RWPE1 (cell line): ENCODE measurements around the gene SERTM2.
"Not testable (repeated sequence)": the region's sequence is repeated elsewhere in the genome, so short reads cannot be mapped to it uniquely, and the experiment has no call there.

ENCODE experiments used
- CTCF ChIA-PET: fragments of 350-600 bp; sonication (Branson Sonifier 250); formaldehyde crosslinking; extraction: SDS; loops from one replicate; lab custom pipeline; 2021; lab: Yijun Ruan, JAX
- POLR2A ChIA-PET: fragments of 400-600 bp; formaldehyde crosslinking; extraction: SDS; loops from one replicate; lab custom pipeline; 2020; ENCODE audit warnings: antibody characterized with exemption; ENCODE audit not compliant: low non-redundant PET; lab: Yijun Ruan, JAX
- DNase-seq: peaks from one replicate; pipeline ENCODE4 v3.0.0; 2012; ENCODE audit warnings: low spot score
- H3K27ac ChIP-seq: fragments of 450-650 bp; 2 replicates; pipeline ENCODE4 v1.5.1; 2017
- CTCF ChIP-seq: fragments of 450-650 bp; conservative IDR thresholded peaks from 2 replicates; pipeline ENCODE4 v1.5.1; 2017; ENCODE audit warnings: low read depth, mild to moderate bottlenecking

SERTM2 gene

DNA sequence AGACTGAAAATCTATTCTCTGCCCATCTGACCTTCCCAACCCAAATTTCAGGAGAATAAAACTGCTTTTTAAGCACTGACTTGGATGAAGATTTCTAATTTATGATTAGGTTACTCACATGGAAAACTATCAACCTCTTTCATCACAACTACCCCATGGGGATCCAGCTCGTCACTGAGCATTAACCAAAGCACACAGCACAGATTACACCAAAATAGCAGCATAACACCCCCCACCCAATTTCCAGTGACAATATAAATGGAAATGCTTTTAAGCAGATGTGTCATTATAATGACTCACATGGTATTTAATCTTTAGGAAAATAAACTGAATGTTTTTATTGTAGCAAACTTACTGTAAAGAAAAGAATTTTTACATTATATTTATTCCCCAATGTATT lies 9.7 kb downstream of the SERTM2 start:
- TF ChIP-seq CTCF = no peak
- POLR2A ChIA-PET = no interaction called here
- no peak for DNase-seq
- CTCF ChIA-PET = no interaction called here
- H3K27ac ChIP-seq = no peak overlapping the region

DNA sequence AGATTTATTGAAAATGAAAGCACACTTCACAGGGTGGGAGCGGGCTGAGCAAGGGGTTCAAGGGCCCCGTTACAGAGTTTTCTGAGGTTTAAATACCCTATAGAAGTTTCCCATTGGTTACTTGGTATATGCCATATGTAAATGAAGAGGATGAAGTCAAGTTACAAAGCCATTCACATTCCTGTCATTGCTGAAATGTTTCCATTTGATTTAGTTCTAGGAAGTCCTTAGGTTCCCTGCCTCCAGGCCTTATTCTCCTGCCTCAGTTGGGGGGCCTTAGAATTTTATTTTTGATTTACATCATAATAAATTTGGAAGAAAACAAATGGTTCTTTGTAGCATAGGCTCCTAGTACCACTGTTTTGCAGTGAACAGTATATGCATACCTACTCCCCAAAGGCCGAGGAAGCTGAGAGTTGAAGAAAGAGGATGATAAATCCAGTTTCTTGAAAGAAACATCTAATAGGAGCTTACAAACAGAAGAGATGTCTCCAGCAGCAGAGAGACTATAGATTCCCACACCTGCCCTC lies 31.8 kb downstream of the SERTM2 start:
- DNase-seq = no peak
- ChIA-PET CTCF (no interaction called here), POLR2A (no interaction called here)
- no peak for TF ChIP-seq CTCF
- no peak overlapping the region for H3K27ac ChIP-seq

DNA sequence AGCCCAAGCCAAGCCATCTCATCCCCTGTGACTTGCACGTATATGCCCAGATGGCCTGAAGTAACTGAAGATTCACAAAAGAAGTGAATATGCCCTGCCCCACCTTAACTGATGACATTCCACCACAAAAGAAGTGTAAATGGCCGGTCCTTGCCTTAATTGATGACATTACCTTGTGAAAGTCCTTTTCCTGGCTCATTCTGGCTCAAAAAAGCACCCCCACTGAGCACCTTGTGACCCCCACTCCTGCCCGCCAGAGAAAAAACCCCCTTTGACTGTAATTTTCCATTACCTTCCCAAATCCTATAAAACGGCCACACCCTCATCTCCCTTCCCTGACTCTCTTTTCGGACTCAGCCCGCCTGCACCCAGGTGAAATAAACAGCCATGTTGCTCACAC lies 37.8 kb downstream of the SERTM2 start:
- POLR2A ChIA-PET, DNase-seq, H3K27ac ChIP-seq, CTCF ChIA-PET: not testable (repeated sequence)

- H3K27ac ChIP-seq = no peak overlapping the region
- no peak for DNase-seq
- no peak for TF ChIP-seq CTCF
- ChIA-PET CTCF (interaction anchor here (0.6 kb wide), 1 partner anchor 965 kb away, joined by 4 read pairs; no protein-coding TSS in a partner anchor), POLR2A (no interaction called here)
Observed at GRCh38 chrX:111555406-111555958, 44.0 kb downstream of the SERTM2 start.

DNA sequence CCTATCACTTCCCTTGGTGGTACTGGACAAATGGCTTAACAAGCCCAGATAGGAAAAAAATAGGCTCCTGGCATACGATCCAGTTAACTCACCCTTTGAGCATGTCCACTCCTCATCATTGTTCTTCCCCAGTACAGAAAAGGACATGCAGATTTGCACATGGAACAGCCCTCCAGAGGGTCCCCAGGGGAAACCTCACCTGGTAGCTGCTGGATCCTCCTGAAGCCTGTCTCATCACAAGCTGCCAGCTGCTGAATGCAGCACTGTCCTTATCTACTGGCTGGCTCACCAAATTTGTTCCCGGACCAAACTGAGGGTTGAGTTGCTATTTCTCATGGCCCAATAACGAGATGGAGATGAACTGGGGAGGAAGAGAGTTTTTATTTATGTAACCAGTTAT lies 49.4 kb downstream of the SERTM2 start:
- H3K27ac ChIP-seq = no peak overlapping the region
- no peak for TF ChIP-seq CTCF
- CTCF ChIA-PET = interaction anchor here (0.7 kb wide), 1 partner anchor 649 kb away, joined by 4 read pairs; no protein-coding TSS in a partner anchor
- DNase-seq = no peak
- POLR2A ChIA-PET = no interaction called here

GRCh38 chrX:111561851-111562250 lies 50.4 kb downstream of the SERTM2 start:
- POLR2A ChIA-PET = no interaction called here
- CTCF ChIA-PET = no interaction called here
- no peak for TF ChIP-seq CTCF
- no peak overlapping the region for H3K27ac ChIP-seq
- DNase-seq = no peak

GRCh38 chrX:111567542-111568255 lies 56.3 kb downstream of the SERTM2 start:
- DNase-seq = no peak
- POLR2A ChIA-PET = no interaction called here
- CTCF ChIA-PET = no interaction called here
- no peak overlapping the region for H3K27ac ChIP-seq
- TF ChIP-seq CTCF = no peak
